Measurements from ENCODE around the gene GIT1.

- TF ChIP-seq RAD21 (IDR thresholded peaks at IDR 0.05): no peak
- no peak for TF ChIP-seq CTCF (IDR thresholded peaks at IDR 0.05; ENCODE audit: low read depth, low read length, missing input control)
- TF ChIP-seq YY1 (IDR thresholded peaks at IDR 0.05): no peak
- no peak for TF ChIP-seq TAF1 (conservative IDR thresholded peaks at IDR 0.05)
- TF ChIP-seq GABPA (IDR thresholded peaks at IDR 0.05 in 1 of 2, conservative IDR thresholded peaks at IDR 0.05 in 1 of 2): no peak
- no peak for TF ChIP-seq RXRA (IDR thresholded peaks at IDR 0.05)
- TF ChIP-seq REST (IDR thresholded peaks at IDR 0.05): no peak
- TF ChIP-seq MAX (IDR thresholded peaks at IDR 0.05): no peak
- TF ChIP-seq EGR1 (IDR thresholded peaks at IDR 0.05; ENCODE audit: low read depth in 2 of 2): no peak
- no peak for TF ChIP-seq JUND (IDR thresholded peaks at IDR 0.05)
- TF ChIP-seq ZBTB33 (IDR thresholded peaks at IDR 0.05): no peak
- no peak for TF ChIP-seq SP1 (IDR thresholded peaks at IDR 0.05)
- no peak for TF ChIP-seq ATF3 (IDR thresholded peaks at IDR 0.05)
These were observed 33.2 kb upstream of the GIT1 start, which contains the start of gene CORO6 for GRCh38 chr17:29622337-29623282.
